HepG2 (cell line): ENCODE measurements around the gene CCDC85C.

ENCODE experiments used
- BHLHE40 ChIP-seq: IDR thresholded peaks from 2 replicates; pipeline ENCODE4 v1.6.1; 2011; ENCODE audit warnings: low read length, improper control_type of control experiment
- CBFB ChIP-seq: sonication (generic); formaldehyde crosslinking; IDR thresholded peaks from 2 replicates; pipeline ENCODE4 v1.4.0; 2020; ENCODE audit warnings: missing genetic modification reagents
- ISX ChIP-seq: sonication (generic); formaldehyde crosslinking; conservative IDR thresholded peaks from 2 replicates; pipeline ENCODE4 v1.5.0; 2020; ENCODE audit warnings: missing genetic modification reagents
- KDM6A ChIP-seq: IDR thresholded peaks from 2 replicates; pipeline ENCODE4 v1.6.1; 2016; ENCODE audit warnings: low read depth
- NCOR1 ChIP-seq: fragments of 200-600 bp; sonication (generic); IDR thresholded peaks from 2 replicates; pipeline ENCODE4 v1.7.0; 2017; ENCODE audit warnings: antibody characterized with exemption, low read length, borderline replicate concordance
- NR2F6 ChIP-seq, 2 experiments: IDR thresholded peaks; 2 replicates each; pipeline ENCODE4 v1.6.1; 2016; ENCODE audit warnings: antibody characterized with exemption in 1 of 2, mild to moderate bottlenecking in 1 of 2
- PAF1 ChIP-seq: IDR thresholded peaks from 2 replicates; pipeline ENCODE4 v1.6.1; 2016; ENCODE audit warnings: missing genetic modification reagents, missing compliant biosample characterization
- SETDB1 ChIP-seq: sonication (generic); formaldehyde crosslinking; IDR thresholded peaks from 2 replicates; pipeline ENCODE4 v1.5.1; 2020; ENCODE audit warnings: missing genetic modification reagents, mild to moderate bottlenecking, borderline replicate concordance
- ZNF780A ChIP-seq: sonication (generic); formaldehyde crosslinking; IDR thresholded peaks from 2 replicates; pipeline ENCODE4 v1.8.0; 2022; ENCODE audit warnings: mild to moderate bottlenecking, missing genetic modification reagents, moderate library complexity
- TF ChIP-seq, protein P1 (sequence below): sonication (generic); formaldehyde crosslinking; IDR thresholded peaks from 2 replicates; pipeline ENCODE4 v1.4.0; 2020; ENCODE audit warnings: low read depth, mild to moderate bottlenecking, missing genetic modification reagents
- TF ChIP-seq, protein P2 (sequence below): IDR thresholded peaks from 2 replicates; pipeline ENCODE4 v1.6.1; 2012; ENCODE audit warnings: inconsistent platforms
- TF ChIP-seq, protein P3 (sequence below): sonication (generic); formaldehyde crosslinking; IDR thresholded peaks from 2 replicates; pipeline ENCODE4 v1.5.0; 2020; ENCODE audit warnings: mild to moderate bottlenecking, missing genetic modification reagents, moderate library complexity
- TF ChIP-seq, protein P4 (sequence below): sonication (generic); formaldehyde crosslinking; IDR thresholded peaks from 2 replicates; pipeline ENCODE4 v1.5.1; 2020; ENCODE audit warnings: missing genetic modification reagents, mild to moderate bottlenecking, borderline replicate concordance

DNA sequence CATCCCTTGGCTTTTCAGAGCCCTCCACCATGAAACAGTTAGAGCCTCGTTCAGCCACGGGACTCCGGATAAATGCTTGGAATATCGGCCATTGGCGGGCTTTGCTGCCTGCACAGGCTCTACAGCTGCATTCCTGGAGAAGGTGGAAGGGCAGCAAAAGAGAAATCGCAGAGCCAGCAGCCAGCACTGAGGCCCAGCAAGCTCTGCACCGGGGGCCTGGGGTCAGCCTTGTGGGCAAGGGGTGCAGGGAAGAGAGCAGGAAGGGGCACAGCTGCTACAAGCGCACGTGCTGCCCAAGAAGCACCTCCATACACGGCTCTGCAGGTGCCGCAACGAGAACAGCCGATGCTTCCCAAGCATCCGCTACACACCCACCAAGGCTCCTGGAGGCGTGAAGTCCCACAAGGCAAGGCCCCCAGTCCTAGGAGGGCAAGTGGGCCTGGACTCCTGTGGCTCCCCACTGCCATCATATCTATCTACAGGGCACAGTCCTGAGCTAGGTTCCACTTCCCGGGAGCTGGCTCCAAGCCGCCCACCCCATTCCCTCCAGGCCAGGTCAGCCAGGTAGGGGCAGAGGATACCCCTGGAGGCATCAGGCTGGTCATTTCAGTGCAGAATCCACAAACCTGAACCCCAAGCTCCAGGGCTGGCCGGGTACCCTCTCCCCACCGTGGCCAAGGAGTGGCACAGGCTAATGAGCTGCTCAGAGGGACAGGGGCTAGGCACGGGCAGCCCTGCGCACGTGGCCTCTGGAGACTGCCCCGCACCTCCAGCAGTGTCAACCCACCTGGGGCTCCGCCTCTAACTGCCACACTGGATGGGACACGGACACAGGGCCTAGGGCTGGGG is 82.6 kb downstream of the CCDC85C start:
- TF ChIP-seq SETDB1 (no peak), CBFB (no peak), ZNF780A (CRISPR knock-in tag) (no peak), NCOR1 (no peak), ISX (CRISPR knock-in tag) (no peak), BHLHE40 (no peak), NR2F6 (IDR thresholded peaks at IDR 0.05) (no peak), NR2F6 (CRISPR knock-in tag; IDR thresholded peaks at IDR 0.05) (no peak), KDM6A (CRISPR knock-in tag) (no peak), PAF1 (CRISPR knock-in tag) (no peak)
- TF ChIP-seq, protein P1, sequence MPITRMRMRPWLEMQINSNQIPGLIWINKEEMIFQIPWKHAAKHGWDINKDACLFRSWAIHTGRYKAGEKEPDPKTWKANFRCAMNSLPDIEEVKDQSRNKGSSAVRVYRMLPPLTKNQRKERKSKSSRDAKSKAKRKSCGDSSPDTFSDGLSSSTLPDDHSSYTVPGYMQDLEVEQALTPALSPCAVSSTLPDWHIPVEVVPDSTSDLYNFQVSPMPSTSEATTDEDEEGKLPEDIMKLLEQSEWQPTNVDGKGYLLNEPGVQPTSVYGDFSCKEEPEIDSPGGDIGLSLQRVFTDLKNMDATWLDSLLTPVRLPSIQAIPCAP, result no peak
- TF ChIP-seq, protein P2, sequence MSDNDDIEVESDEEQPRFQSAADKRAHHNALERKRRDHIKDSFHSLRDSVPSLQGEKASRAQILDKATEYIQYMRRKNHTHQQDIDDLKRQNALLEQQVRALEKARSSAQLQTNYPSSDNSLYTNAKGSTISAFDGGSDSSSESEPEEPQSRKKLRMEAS, result no peak
- TF ChIP-seq, protein P3, sequence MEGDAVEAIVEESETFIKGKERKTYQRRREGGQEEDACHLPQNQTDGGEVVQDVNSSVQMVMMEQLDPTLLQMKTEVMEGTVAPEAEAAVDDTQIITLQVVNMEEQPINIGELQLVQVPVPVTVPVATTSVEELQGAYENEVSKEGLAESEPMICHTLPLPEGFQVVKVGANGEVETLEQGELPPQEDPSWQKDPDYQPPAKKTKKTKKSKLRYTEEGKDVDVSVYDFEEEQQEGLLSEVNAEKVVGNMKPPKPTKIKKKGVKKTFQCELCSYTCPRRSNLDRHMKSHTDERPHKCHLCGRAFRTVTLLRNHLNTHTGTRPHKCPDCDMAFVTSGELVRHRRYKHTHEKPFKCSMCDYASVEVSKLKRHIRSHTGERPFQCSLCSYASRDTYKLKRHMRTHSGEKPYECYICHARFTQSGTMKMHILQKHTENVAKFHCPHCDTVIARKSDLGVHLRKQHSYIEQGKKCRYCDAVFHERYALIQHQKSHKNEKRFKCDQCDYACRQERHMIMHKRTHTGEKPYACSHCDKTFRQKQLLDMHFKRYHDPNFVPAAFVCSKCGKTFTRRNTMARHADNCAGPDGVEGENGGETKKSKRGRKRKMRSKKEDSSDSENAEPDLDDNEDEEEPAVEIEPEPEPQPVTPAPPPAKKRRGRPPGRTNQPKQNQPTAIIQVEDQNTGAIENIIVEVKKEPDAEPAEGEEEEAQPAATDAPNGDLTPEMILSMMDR (CRISPR knock-in tag), result no peak
- TF ChIP-seq, protein P4, sequence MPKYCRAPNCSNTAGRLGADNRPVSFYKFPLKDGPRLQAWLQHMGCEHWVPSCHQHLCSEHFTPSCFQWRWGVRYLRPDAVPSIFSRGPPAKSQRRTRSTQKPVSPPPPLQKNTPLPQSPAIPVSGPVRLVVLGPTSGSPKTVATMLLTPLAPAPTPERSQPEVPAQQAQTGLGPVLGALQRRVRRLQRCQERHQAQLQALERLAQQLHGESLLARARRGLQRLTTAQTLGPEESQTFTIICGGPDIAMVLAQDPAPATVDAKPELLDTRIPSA (CRISPR knock-in tag), result no peak
